ENCODE measurements around the gene SIRT5.
A peak's percentile ranks its signal among the peaks of the same experiment; 100 is the strongest.

Gene SIRT5

GRCh38 chr6:13590574-13591153 lies 16.3 kb downstream of the SIRT5 start:
- no peak for DNase-seq

- DNase-seq = no peak
Observed at GRCh38 chr6:13591205-13591921, 17.0 kb downstream of the SIRT5 start.

DNA sequence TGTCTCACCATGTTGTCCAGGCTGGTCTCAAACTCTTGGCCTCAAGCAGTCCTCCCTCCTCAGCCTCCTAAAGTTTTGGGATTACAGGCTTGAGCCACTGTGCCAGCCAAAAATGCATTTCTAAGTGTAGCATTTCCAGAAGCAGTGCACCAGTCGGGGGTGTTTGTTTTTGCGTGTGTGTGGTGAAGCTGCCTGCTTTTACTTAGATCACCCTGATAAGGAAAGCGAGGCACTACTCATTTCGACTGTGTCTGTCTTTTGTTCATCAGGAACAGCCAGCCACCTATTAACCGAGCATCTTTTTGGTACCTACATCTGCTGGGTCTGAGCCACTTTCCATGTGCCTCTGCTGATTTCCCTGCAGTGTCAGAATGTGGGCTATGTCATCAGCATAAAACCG lies 18.7 kb downstream of the SIRT5 start:
- no peak for DNase-seq

DNA sequence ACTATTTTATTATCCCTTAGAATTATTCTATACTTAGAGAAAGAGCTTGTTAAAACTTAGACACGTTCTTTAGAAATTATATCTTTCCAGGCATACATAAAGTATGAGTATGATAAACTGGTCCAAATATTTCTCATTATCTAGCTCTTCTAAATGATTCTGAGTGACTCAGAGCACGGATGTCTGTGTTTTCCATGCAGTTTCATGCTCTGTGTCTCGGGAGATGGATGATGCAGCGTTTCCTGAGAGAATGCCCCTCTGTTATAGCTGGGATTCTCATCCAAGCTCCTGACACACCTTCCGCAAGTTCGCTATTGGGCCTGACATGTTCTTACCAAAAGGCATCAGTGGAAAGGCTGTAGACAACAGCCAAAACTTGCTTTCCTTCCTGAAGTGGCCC lies 19.3 kb downstream of the SIRT5 start:
- DNase-seq = no peak

DNA sequence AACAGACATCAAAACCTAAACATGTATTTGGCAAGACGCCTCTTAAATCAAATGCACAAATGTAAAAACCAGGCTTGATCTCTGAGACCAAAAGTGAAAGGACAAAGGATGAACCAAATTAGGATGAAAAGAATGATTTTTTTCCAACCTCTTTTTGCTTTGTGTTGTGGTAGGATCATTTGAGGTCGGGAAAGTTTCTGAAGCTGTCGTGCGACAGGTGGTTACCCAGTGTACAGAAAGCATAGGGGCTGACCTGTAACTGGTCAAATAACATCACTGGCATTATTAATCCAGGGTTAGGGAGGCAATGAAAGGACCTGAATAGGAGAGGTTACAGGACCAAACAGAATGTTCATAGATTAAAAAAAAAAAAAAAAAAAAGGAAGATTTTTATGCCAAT lies 22.7 kb downstream of the SIRT5 start:
- no peak for DNase-seq

DNA sequence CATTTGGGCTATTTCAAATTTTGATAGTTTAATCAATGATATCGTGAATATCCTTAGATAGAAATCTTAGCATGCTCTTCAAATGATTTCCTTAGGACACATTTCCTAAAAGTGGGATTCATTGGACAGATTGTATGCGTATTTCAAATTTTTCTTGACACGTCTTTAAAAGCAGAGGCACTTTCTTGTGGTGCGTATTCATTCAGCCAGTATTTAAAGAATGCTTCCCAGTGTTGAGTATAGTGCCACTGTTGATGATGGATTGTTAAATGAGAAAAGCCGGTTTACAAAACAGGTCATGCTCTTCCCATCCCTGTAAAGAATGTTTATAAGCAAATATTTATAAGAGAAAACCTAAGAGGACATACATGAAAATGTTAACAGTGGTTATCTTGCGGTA lies 25.6 kb downstream of the SIRT5 start:
- DNase-seq = no peak

DNA sequence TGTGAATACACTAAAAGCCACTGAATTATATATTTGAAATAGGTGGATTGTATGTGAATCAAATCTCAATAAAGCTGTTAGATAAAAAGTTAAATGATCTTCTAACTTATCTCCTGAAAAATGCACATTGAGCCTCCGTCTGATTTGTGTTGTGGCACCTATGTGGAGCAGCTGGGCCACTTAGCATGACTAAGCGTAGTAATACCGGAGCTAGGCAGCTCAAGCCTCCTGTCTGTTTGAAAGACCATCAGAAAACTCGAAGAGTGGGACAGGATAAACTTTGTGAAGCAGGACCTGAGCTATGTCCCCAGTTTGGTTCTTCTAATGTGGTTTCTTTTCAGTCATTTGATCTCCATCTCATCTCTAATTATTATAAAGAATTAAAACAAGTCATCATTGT lies 29.7 kb downstream of the SIRT5 start:
- no peak for DNase-seq

GRCh38 chr6:13604546-13605416 lies 30.4 kb downstream of the SIRT5 start:
- DNase-seq = no peak

DNA sequence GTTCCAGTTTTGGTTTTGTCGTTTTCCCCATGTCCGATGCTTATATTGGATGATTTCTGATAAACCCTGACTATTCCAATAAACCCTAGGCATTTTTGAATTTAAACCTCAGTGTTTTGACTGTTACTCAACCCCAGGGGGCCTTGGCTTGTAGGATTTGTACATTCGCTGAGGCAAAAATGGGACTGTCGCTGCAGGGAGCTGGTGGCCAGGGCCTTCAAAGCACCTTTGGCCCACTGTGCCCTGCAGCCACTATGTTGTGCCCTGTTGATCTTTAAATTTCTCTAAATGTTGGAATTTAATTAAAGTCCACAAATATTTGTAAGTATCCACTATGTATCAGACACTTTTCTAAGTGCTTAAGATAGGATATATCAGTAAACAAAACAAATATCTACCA lies 31.2 kb downstream of the SIRT5 start:
- no peak for DNase-seq

GRCh38 chr6:13611715-13612114 lies 37.3 kb downstream of the SIRT5 start:
- no peak for DNase-seq

DNA sequence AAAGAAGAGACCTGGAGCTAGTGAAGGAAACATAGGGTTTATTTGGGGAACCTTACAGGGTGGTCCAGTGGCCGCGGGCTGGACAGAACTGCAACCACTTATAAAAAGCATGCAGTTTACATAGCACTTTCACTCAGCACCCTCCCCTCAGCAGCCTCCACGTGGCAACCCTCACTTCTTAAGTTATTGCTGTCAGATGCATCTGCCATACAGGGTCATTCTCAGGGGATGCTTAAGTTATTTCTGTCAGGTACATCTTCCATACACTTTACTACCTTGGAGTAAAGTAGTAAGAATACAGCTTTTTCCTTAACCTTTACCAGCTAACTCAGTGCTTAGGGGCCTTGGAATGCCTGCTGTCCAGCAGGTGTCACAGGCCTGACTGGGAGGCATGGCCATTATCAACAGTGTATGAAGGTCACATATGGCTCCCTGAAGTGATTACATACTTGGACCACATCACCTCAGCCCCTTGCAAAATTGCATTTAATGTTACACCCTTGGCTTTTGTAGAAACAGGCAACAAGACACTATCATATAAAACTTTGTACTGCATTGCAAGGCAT lies 38.7 kb downstream of the SIRT5 start:
- DNase-seq = no peak

DNA sequence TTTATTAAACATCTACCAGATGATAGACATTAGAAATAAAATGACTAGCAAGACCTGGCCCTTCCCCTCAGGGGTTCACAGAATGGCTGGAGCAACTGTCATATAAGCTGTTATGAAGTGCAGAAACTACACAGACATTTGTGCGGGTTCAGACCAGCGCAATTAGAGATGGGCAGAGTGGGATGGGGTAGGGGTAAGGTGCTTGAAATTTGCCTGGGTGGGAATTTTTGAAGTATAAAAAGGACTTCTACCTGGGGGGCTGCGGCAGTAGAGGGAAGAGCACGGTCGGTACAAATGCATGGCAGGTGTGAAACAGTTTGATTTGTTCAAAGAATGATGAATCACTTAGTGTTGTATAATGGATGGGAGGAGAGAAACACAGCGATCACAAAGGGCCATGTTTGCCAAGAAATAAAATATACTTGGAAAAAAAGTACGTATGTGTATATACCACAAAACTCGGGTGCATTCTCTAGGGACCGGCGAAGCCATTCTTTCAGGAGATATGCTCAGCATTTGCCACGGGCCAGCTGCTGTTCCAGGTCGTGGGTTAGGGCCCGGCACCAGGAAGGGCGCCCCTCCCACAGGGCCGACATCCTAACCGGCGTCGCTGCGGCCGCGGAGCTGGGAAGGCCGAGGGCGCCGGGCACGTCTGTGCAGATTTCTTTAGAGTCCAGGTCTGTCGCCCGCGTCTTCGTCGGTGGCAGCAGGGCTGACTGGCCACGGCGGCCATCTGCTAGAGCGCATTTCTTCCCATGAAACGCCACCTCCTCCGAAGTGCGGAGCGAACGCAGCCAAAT lies 39.9 kb downstream of the SIRT5 start:
- DNase-seq = peak; percentile 29

- DNase-seq = peak; percentile 82
Observed at GRCh38 chr6:13614926-13615791, 40.8 kb downstream of the SIRT5 start, which contains the start of gene NOL7. TSS of gene NOL7 (plus strand) at chr6:13615335. CDS start at chr6:13615359, 24 bp downstream.

DNA sequence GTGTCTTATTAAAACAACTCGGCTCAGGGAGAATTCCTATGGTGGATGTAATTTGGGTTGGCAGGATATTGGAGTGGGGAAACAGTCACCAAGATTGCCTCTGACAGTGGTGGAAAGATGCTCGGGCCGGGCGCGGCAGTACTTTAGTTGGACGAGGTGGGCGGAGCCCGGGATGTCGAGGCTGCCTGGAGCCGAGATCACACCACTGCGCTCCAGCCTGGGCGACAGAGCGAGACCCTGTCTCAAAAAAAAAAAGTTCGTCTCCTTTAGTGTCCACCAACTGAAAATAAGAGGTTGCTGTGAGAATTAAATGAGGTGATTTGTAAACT lies 41.4 kb downstream of the SIRT5 start:
- no peak for DNase-seq

DNA sequence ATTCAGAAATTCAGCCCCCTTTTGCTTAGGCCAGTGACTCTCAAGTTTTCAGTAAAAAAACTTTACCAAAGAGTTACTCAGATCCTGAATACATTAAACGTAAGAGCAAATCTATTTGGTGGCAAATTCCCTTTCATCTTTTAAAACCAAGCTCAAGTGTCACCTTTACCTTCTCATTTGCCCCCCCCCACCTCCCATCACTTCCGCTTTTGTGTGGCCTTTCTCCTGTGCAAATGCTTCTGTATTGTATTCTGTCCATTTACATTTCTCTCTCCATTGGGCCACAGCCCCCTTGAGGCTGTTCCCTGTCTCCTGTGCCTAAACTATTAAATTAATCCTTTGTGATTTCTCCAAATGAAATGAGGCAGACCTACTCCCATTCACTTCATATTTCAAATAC lies 42.7 kb downstream of the SIRT5 start:
- DNase-seq = no peak

GRCh38 chr6:13624871-13625288 lies 50.5 kb downstream of the SIRT5 start:
- no peak for DNase-seq

DNA sequence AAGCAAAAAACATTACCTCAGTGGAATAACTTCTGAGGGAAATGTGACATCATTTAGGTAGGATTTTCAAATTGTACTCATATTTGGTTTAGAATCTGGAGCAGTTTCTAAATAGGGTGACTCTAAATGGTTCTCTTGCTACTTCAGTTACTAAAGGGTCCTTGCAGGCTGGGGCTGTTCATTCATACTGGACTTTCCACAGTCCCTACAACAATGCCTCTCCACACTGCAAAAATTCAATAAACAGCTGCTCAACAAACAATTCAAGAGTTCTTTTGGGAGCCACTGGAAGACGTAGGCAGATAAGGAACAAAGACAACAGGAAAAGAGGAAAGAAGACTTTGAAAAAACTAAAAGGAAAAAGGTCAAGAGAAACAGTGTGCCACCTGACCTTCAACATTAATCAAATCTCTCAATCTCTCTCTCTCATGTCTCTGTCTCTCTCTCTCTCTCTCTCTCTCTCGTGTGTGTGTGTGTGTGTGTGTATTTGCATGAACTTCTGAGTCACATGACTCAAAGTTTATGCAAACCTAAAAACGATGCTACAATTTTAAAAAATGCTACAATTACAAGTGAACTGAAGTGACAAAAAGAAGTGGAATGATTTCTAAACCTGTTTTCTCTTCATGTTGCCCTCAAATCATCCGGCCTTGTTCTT lies 55.2 kb downstream of the SIRT5 start:
- no peak for DNase-seq

DNA sequence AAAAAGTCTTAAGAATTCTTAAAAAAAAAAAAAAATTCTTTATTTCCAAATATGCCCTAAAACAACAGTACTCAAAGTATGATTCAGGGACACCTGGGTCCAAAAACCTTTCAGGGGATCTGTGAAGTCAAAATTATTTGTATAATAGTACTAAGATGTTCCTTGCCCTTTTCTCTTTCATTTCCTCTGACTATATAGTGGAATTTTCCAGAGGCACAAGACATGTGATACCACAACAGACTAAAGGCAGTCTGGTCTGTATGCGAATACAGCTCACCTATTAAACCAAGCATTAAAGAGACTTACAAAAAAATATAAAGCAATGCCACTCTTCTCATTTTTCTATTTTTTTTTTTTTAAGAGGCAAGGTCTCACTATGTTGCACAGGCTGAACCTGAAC lies 56.1 kb downstream of the SIRT5 start:
- no peak for DNase-seq

- no peak for DNase-seq
Observed at GRCh38 chr6:13633343-13633742, 58.9 kb downstream of the SIRT5 start.

GRCh38 chr6:13635948-13636658 lies 61.7 kb downstream of the SIRT5 start:
- DNase-seq = no peak

DNA sequence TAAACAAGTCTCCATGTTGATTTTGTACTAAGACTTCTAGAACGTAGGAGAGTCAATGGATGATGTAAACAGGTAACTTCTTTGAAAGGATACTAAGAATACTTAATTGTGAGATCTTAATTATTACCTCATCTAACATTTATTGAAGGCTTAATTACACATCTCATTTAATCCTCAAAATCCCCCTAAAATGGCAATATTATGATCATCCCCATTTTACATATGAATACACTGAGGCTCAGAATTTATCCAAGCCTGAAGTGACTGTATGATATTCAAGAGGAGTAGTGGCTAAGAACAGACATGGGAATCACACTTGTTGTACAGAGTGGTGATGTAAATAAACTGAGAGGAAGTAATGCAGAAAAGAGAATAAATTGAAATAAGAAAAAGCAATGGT lies 63.6 kb downstream of the SIRT5 start:
- no peak for DNase-seq

Data from NCI-H1417 treated with DMSO at 0.1 percent for 48 hours (cell line).